GM18867 (cell line): ENCODE measurements around the gene UQCRFS1.
"Not testable (repeated sequence)": the region's sequence is repeated elsewhere in the genome, so short reads cannot be mapped to it uniquely, and the experiment has no call there.

Source experiments
- ATAC-seq: cut with Tn5 transposase; IDR thresholded peaks from one replicate; pipeline ENCODE4 v1.9.1; 2021; ENCODE audit warnings: mild to moderate bottlenecking, moderate library complexity; ENCODE audit not compliant: unreplicated experiment

UQCRFS1 gene

DNA sequence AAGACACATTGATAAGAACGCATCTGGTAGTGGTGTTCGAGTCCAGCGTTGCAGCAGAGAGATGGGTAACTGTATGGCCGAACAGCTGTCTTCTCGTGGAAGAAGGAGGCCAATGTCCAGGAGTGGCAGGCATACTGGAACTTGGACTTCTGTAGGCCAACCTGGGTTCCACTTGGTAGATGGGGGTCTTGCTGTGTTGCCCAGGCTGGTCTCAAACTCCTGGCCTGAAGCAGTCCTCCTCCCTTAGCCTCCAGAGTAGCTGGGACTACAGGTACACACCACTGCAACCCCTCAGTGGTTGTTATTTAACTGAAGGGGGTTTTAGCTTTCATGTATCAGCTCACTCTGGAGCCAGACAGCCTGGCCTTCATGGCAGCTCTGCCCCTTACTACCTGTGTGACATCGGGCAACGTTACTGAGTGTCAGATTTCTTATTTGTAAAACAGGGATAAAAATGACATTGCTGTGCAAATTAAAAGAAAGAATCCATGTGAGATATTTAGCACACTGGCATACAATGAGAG, 2.4 kb upstream of the UQCRFS1 start:
- ATAC-seq: no peak

DNA sequence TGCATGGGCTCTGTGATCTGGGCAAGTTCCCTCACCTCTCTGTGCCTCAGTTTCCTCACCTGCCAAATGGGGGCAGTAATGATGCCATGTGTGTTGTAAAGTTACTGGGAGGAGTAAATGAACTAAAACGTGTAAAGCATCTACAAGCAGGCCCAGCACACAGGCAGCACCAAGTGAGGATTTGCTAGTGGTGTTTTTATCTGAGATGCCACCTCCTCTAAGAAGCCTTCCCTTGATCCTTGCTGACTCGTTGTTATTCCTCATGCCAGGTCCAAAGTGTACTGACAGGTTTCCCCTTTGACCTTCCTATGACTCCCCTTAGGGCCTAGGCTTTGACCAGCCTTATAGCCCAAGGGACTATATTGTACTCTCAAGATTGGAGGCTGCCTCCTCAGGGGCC, 1.5 kb upstream of the UQCRFS1 start:
- no peak for ATAC-seq

DNA sequence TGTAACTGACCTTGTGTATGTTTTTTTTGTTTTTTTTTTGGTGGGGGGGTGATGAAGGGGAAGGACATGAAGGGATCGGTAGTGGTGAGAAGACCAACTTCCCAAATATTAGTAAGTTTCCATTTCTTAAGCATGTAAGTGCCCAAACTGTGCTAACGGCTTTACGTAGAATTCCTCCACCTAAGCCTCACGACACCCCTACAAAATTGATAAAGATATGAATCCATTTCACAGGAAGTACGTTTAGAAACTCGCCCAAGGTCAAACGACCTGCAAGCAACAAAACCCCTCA, 649 bp downstream of the UQCRFS1 start:
- no peak for ATAC-seq

DNA sequence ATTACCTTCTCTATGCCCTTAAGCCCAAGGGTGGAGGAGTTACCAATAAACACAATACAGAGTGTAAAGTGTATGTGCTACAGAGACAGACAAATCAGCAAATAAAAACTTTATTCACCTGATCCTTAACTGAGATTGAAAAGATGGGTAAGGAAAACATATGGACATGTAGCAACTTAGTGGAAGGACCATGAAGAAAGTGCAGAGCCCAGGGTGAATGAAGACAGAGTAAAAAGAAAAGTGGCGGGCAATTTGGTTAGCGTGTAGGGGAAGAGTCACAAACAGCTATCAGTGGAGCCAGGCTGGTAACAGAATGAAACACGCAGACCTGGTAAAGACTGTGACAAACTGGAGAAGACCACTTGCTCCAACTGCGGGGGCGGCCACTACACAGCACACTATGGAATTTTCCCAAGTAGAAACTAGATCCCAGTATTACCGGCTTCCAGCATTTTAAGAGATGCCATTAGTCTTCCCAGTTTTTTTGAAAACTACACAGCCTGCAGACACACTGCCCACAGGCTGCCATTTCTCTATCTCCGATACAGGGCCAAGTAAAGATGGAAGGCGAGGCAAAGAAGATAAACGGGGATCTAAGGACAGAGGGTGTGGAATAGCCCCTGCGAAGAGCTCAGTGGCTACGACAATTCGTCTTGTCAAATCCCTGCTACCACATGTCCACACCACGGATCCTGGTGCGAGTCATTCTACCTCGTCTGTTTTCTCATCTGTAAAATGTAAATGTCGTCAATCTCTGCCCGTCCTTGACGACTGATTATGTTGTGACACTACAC, 1.2 kb downstream of the UQCRFS1 start:
- no peak for ATAC-seq

GRCh38 chr19:29211041-29211440, 1.9 kb downstream of the UQCRFS1 start:
- not testable (repeated sequence) for ATAC-seq

DNA sequence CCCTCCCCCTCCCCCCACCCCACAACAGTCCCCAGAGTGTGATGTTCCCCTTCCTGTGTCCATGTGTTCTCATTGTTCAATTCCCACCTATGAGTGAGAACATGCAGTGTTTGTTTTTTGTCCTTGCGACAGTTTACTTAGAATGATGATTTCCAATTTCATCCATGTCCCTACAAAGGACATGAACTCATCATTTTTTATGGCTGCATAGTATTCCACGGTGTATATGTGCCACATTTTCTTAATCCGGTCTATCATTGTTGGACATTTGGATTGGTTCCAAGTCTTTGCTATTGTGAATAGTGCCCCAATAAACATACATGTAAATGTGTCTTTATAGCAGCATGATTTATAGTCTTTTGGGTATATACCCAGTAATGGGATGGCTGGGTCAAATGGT, 2.4 kb downstream of the UQCRFS1 start:
- ATAC-seq: not testable (repeated sequence)

GRCh38 chr19:29207403-29208187, 5.4 kb downstream of the UQCRFS1 start:
- ATAC-seq: not testable (repeated sequence)

DNA sequence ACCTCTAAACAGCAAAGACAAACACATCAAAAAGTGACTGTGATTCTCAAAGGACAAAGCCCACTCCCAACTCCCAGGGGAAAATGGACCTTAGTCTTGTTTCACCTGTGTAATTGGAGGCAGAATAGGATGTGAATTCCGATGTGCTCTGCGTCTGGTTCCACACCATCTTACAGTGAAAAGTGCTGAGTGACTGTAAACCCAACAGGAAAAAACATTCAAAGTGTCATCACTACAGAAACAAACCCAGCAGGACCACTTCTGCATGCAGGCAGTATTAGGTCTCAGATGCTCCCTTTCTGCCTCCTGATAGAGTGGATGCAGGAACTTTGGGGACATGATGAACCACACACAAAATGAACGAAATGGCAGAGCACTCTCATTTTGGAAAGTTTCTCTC, 6.5 kb downstream of the UQCRFS1 start:
- ATAC-seq: no peak

DNA sequence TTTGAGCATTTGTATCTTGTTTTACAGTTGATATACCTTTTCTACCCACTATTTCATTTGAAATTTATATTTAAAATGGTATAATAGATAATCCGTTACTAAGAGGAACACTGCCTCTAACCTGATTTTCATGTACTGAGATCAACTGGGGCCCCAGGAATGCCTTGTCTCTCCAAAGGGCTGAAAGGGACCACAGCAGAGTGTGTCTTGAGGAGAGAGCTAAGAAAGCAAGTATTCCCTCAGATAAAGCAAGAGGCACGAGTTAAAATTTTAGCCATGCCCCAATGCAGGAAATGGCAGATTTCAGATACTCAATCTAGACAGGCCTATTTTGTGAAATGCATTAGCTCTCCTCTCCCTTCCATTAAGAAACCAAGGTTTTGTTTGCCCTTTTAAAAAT, 10.7 kb downstream of the UQCRFS1 start:
- no peak for ATAC-seq

GRCh38 chr19:29201855-29202254, 11.1 kb downstream of the UQCRFS1 start:
- ATAC-seq: no peak

GRCh38 chr19:29194658-29195057, 18.3 kb downstream of the UQCRFS1 start:
- ATAC-seq: no peak

DNA sequence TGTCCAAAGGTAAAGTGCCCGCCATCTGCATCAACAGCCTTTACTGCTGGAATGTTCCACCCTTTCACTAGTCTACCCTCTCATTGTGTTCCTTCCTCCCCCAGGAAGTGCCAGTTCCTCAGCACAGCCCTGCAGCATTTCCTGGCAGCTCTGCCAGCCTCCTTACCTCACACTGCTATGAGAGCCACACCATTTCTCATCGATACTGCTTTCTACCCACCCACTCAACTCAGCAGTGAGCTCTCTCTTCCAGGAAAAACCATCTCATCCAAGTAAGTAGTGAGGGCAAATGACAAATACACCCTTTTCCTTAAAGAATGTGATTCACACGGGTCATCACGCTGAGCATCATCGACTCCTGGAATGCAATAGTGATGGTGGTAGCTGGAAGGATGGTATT, 19.8 kb downstream of the UQCRFS1 start:
- no peak for ATAC-seq

- no peak for ATAC-seq
These were observed 21.9 kb downstream of the UQCRFS1 start for GRCh38 chr19:29191005-29191404.

GRCh38 chr19:29189033-29189360, 24.0 kb downstream of the UQCRFS1 start:
- ATAC-seq: no peak

DNA sequence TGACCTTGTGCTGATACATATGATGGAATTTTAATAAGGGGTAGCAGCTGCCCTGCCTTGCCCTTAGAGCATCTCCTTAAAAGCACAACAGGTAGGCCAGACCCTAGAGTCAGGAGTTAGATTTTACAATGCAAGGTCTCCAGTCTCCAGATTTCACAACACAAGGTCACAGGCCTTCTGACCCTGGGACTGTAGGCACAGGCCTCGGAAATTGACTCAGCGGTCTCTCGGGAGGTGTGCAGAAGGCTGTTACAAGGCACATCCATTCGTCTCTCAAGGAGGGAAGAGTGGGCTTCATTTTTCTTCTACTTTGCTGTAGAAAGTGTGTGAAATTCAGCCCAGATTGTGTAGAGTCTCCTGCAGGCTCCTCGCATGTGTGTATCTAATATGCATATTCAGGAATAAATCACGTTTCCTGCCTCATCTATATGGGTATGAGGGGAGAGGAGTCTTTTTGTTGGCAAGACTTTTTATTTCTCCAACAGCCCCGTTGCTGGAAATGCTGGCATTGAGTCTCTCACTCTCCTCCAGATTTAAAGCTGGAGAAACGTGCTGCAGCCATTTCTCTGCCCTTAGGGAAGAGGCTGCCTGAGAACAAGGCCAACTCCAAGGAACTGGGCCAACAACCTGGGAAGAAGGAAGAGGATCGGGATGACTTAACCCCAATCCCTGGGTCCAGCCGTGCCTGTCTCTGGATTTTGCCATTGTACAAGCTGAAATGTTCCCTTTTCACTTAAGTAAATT, 24.5 kb downstream of the UQCRFS1 start:
- ATAC-seq: no peak

DNA sequence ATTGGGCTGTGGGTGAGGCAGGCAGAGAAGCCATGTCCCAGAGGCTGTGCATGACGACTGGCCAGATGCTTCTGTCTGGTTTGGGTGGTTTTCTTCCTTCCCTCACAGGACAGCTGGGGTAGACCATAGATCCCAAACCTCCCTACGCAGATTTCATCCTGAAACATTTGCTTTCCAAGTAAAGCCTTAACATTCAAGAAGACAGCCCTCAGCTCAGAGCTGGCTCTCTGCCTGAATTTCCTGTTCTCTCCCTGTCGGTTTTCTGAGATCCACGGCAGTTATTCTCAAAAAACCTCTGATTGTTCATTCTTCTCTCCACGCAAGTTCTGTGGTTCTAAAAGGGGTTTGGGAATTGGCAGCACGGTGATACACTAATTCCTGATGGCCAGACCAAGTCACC, 25.3 kb downstream of the UQCRFS1 start:
- no peak for ATAC-seq

GRCh38 chr19:29185427-29185826, 27.5 kb downstream of the UQCRFS1 start:
- no peak for ATAC-seq

DNA sequence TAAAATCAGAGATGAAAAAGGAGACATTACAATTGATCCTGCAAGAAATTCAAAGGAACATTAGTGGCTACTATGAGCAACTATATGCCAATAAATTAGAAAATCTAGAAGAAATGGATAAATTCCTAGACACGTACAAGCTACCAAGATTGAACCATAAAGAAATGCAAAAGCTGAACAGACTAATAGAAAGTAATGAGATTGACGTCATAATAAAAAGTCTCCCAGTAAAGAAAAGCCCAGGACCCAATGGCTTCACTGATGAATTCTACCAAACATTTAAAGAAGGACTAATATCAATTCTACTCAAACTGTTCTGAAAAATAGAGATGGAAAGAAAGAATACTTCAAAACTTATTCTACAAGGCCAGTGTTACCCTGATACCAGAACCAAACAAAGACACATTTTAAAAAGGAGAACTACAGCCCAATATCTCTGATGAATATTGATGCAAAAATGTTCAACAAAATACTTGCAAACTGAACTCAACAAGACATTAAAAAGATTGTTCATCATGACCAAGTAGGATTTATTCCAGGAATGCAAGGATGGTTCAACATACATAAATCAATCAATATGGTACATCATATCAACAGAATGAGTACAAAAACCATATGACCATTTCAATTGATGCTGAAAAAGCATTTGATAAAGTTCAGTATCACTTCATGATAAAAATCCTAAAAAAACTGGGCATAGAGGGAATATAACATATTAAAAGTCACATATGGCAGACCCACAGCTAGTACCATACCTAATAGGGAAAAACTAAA, 35.8 kb downstream of the UQCRFS1 start:
- no peak for ATAC-seq

- ATAC-seq: no peak
These were observed 39.1 kb downstream of the UQCRFS1 start for GRCh38 chr19:29173896-29174295.

GRCh38 chr19:29172302-29172701, 40.6 kb downstream of the UQCRFS1 start:
- peak; percentile 66 for ATAC-seq

GRCh38 chr19:29171525-29171924, 41.4 kb downstream of the UQCRFS1 start:
- ATAC-seq: no peak
